Suppressor macrophage treated with lipopolysaccharide for 4 hours (primary cell): Measurements from ENCODE around the gene FZR1.

Experiments used
- DNase-seq: peaks from one replicate; pipeline ENCODE4 v3.0.0-alpha.2; 2020

Gene FZR1

DNA sequence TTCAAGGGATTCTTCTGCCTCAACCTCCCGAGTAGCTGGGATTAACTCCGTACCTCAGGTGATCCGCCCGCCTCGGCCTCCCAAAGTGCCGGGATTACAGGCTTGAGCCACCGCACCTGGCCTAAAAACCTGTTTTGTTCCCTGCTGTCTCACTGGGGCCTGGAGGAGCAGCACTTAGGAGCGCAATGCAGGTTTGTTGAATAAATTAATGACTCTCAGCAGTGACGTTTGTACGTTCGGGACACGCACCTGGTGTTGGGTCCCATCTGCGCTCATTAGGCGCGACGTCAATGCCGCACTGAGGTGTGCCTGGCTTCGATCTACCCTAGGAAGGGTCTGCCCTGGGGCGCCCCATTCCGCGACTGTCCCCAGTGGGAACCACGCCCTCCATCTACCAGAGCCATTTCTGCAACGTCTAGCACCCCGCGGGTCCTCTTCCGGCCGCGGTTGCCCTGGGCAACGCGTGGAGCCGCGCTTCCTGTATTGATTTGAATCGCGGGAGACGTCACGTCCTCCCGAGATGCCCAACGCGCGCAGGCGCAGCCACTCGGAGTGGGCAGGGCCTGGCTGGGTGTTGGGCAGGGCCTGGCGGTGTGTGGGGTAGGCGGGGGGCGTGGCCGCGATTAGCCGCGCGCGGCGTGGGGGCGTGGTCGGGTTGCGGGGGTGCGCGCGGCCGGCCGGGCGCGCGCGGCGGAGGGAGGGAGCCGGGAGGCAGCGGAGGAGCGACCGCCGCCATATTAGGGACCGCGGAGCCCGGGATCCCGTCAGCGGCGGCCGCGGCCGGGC lies at the start of gene FZR1:
Gene FZR1 (plus strand): TSS at position 714 of the 786 bp plus-strand sequence. CDS start 16,679 bp downstream, outside the sequence.
- peak; percentile 100 for DNase-seq

DNA sequence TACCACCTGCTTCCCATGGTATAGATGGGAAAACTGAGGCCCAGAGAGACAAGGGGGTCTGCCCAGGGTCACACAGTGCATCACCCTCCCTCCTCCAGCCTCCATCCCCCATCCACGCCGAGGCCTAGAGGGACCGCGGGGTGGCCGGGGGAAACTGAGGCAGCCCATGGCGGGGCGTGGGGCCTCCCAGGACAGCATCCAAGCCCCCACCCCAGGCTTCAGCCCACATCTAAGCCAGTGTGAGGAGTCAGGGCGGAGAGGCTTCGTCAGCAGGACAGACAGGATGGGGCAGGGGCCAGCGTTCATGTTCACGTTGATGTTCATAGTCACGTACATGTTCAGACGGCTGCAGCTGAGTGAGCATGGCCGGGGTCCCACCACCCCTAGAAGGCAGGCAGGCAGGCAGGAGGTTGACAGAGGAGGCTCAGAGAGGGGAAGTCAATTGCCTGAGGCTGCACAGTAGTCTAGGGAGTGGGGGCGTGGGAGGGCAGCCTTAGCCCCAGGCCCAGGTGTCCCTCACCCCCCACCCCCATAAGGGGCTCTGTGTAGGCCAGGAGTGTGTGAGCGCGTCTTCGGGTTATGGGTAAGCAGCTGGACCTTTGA lies 49.1 kb upstream of the FZR1 start:
- DNase-seq, result no peak

DNA sequence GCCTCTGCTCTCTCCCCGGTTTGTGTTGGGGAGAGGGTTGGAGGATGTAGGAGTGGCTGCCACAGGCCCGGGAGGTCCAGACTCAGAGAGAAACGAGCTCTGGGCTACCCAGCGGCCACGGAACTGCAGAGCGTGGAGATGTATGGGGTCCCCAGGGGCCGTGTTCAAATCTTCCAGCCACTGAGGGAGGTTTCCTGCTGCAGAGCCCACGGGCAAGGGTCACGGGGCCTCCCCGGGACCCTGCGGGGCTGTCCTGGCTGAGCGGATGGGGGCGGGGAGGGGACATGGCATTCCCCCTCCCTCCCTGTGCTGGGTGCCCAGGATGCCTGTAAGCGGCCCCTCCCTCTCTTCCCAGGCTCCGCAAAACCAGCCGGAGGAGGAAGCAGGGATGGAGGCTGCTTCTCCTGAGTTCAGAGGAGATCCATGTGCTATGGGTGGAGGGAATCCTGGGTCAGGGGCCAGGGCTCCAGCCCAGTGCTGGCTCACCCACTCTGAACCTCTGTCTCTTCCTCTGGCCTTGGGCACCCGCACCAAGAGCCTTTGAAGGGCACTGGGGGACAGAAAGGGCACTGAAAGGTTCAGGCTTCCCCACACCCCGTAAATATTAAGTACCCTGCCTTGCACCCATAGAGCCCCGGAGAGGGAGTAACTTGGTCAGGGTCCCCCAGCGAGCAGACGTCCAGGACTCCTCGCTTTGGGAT lies 48.4 kb upstream of the FZR1 start:
- no peak for DNase-seq

DNA sequence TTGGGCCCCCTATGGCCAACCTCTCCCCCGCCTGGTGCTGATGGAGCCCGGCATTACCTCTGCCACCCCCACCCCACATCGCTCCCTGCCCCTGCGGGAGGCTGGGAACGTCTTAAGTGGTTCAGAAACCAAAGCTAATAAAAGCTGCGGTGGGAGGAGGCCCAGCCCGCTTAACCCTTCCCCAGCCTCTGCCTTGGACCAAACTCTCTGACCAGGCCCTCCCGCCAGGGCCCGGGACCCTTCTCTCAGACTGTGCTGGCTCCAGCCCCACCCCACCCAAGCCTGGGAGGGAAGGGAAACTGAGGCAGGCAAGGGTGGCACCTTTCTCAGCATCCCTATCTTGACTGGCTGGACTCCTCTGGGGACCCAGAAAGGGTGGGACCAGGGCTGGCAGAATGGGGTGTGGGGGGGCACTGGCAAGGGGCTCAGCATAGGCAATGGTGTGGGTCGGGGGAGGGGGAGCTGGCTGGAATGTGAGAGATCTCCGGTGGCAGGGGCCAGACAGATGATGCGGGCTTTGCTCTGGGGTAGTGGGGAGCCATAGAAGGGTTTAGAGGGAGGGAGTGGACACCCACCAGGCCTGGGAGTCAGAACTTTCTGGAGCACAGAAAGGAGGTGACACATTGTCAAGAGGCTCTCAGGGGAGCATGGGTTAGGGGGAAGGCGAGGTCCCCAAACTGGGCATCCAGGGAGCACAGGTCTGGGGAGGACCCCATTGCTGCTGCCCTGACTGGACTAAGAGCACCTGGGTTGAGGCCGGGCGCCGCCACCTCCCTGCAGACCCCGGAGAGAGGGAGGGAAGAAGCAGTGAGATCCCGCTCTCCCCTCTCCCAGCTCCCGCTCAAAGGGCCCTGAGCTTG lies 47.7 kb upstream of the FZR1 start:
- DNase-seq, result no peak

DNA sequence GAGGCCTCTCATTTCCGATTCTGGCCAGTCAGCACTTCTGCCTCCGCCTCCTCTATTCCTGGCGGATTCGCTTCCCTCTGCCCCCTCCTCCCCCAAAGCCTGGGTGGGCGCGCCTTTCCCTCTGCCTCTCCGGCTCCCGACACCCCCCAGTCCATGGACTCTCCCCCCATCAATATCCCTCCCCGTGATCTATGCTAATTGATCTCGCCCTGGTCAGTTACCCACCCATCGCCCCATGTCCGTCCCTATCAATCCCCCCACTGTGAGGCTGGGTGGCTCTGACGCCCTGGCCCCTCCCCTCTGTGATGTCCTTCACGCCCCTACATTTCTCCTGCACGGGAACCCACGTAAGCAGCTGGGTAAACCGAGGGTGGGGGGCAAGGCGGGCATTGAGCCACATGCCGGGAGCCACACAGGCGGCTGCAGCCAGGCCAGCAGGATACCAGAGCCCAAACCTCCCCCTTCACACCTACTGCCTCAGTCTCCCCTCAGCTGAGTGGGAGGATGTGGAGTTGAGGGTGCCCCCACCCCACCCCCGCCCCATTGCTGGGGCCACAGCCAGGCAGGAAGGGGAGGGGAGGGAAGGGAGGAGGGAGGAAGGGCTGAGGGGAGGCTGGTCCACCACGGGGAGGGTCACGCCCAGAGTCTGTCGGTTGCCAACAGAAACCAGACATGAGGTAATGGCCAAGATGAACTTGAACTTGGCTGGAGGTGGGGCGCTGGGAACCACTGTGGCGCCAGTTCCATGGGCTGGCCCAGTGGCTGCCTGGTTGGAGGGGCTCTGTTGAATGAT lies 46.8 kb upstream of the FZR1 start:
- DNase-seq, result no peak

DNA sequence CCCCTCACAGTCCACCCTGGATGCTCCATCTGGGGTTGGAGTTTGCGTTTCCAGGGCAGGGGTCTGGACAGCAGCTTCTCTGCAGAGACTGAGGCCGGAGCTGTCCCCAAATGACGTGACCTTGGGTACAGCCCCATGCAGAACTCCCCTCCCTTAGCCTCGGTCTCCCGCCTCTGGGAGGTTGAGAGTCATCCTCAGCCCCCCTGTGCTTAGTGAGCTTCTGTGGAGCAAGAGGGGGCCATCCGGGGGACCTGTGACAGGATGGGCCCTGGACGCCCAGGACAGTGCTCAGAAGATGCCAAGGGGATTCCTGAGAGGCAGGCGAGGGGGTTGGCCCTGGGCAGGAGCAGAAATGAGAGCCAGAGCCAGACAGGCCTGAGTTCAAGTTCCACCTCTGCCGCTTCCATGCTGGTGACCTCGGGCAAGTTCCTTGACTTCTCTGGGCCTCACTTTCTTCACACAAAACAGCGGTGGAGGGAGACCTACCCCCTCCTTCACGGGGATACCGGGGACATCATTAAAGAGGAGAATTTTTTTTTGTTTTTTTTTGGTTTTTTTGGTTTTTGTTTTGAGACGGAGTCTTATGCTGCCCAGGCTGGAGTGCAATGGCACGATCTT lies 46.0 kb upstream of the FZR1 start:
- no peak for DNase-seq

DNA sequence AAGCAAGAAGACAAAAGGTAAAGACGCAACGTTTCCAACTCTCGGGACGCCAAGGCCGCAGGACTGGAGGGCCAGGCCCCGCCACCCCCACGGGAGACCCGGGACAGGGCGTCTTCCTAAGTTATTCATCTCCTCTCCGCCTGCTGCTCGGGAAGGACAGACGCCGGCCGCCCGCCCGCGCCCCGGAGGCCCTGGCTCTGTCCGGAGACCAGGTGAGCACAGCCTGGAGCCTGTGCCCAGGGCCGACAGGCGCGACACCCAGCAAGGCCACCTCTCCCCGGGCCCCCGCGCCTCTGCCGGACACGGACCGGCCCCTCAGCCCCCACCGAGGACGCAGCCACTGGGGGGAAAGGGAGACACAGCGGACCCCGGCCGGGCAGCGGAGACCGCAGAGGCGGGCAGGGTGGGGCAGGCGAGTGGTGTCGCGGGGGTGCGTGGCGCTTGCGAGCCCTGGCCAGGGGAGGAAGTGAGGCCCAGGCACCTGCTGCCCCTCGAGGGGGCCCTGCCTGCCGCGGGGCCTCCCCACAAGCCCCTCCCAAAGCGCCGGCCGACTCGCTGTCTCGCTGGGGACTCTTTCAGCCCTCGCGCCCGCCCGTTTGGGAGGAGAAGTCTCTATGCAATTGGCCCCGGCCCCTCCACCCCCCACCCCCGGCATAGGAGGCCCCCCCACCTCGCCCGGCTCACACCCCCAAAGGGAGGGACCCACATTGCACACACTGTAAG lies 43.0 kb upstream of the FZR1 start:
- DNase-seq, result no peak

DNA sequence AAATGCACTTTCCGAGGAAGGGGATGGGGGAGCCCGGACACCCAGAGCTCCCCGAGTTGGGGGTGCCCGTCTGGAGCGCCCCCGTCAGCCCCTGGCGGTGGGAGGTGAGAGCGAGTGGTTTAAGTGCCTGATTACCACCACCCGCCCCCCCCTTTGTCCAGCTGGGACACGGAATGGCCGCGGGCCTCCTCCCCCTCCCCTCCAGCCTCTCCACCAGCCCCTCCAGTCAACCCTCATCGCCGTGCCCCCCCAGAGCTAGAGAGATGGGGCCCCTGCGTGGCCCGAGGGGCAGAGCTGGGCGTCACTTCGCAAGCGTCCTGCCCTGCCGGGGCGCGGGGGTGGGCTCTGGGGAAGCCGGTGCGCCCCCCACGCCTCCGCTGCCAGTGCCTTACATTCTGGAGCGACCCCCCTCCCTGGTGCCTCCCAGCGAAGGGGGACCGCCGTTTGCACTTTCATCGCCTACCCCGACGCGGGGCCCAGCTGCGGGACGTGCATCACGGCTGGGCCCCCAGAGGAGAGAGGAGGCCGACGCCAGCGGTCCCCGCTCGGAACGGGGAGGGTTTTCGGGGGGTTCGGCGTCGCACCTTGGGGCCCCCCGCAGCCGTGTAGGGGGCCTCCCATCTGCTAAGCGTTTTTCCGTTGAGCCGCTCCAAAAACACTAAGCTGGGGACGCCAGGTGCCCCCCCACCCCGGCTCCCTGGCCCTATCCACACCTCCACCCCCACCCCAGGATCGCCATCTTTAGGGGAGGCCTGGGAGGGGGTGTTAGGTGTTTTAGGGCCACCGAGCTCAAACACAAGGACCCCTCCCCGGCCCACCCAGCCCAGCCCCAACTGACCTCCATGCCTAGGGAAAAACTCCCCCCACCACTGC lies 42.2 kb upstream of the FZR1 start:
- no peak for DNase-seq

DNA sequence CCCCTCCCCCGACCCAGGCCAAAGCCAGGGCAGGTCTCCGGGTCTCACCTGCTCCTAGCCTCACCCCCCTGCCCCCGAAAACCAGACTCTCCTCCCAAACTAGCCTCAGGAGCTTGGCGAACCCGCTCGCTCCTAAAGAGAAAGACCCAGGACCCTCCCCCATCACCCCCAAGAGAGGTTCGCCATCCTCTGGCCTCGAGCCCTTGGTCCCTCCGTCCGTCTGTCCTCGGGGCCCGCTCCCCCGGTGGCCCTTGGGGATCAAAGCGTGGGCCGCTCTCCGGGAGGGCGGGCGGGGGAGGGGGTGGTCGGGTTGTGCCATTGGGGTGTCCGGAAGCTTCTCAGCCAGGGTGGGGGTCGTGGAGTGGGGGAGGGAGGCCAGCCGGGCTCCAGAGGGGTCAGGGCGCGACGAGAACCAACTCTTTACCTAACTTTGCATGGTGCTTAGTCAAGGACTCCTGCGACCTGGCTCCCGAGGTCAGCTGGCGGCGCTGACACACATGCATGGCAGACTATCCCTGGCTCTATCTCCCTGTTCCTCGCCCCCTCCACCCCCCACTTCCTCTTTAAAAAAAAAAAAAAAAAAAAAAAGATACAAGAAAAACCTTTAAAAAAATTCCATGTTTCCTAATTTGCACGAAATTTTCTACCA lies 41.4 kb upstream of the FZR1 start:
- DNase-seq, result no peak

DNA sequence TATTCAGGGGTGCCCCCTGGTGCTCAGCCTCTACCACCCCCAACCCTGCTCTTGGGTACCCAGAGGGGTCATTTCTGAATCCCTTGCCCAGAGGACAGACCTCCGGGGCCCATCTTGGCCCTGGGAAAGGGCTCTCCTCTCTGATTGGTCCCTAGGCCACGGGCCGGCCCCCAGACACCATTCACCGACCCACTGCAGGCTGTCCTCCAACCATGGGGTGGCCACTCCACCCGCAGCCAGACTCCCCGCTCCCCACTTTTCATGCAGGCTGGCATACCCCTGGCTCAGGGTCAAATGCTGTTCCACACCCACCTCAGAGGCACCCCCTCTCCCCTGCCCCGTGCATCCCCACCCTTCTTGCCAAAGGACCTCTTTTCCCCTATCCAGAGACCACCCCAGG lies 40.6 kb upstream of the FZR1 start:
- no peak for DNase-seq

DNA sequence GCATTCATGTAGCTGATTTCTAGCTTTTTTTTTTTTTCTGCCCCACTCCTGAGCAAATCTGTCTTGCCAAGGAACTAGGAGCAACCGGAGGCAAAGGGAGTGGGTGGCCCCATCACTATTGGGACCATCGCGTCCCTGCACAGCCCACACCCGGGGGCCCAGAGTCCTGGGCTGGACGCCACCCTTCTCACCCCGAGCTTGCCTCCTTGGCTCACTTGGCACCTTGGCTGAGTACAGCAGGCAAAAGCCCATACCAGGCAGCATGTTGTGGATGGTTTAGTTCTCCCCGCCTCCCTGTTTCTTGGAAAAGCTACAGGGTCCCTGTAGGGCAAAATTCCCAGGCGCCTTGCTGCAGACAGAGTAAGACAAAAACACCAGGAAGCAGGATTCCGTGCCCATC lies 39.5 kb upstream of the FZR1 start:
- no peak for DNase-seq

DNA sequence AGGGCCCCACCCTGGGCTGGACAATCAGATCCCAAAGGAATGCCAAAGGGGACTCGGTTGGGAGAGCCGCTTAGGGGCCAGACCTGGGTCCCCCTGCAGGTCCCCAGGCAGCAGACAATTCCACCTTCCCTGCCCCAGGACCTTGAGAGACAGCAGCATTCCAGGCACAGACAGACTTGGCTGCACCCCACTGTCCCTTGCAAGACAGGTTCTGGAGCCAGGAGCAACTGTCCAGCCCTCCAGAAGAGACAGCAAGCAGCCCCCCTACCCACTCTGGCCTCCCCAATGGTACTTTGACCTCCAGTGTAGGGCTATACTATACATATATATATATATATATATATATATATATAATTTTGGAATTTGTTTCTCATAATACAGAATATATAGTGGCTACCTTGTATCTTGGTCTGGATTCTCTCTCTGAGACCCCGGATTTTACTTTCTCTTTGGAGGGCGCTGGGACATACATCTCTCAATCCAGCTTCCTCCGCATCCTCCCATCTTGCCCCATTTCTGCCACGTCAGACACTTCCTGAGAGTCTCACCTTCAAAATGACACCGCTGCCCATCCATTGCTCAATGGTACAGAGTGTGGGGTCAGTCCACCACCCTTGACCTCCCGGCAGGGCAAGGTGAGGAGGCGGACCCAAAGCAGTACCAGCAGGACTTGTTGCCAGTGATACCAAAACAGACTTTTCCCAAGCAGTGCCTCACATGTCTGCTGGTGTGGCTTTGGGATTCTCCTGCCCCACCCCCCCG lies 38.5 kb upstream of the FZR1 start:
- DNase-seq, result no peak

DNA sequence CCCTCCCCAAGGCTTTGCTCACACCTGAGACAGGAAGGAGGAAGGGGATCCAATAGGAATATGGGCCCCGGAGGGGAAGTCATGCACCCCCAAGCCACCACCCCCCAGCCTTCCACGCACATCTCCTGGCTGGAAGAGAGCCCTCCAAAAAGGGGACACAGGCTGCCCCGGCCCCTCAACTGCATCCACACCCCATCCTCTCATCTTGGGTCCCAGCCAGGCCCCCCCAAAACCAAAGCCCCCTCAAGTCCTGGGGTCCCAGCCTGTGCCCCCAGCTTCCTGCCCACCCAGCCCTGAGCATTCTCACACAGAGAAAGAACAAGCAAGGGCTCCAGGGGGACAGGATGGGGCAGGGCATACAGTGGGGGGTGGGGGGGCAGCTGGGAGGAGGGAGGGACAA lies 37.9 kb upstream of the FZR1 start:
- DNase-seq, result no peak

DNA sequence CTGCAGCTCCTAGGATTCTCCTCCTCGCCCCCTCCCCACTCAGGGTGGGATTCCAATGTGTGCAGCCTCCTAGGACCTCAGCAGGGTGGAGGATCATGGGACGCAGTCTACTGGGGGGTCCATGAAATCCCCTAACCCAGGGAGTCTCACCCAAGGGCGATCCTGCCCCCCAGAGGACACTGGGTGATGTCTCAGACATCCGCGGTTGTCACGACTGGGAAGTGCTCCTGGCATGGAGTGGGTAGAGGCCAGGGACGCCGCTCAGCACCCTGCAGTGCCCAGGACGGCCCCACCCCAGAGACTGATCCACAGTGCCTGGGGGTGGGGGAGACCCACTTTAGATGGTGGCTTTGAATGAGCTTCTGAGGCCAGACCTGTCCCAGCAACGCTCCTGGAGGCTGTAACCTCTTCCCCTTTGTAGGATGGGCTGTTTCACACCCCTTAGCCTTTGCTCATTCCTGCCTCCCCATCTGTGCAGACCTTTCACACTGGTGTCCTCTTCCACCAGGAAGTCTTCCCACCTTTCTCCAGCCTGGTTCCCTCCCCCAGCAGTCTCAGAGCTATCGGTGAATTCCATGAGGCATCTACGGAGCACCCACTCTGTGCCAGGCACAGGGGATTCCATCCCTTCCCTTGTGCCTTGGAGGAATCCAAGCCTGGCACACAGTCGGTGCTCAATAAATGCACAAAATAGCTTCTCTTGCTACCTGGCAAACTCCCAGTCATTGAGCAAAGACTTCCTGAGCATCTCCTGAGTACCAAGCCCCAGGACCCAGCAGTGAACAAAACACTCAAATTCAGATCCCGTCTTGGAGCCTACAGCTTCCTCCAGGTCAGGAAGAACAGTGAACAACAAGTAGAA lies 36.2 kb upstream of the FZR1 start:
- no peak for DNase-seq

DNA sequence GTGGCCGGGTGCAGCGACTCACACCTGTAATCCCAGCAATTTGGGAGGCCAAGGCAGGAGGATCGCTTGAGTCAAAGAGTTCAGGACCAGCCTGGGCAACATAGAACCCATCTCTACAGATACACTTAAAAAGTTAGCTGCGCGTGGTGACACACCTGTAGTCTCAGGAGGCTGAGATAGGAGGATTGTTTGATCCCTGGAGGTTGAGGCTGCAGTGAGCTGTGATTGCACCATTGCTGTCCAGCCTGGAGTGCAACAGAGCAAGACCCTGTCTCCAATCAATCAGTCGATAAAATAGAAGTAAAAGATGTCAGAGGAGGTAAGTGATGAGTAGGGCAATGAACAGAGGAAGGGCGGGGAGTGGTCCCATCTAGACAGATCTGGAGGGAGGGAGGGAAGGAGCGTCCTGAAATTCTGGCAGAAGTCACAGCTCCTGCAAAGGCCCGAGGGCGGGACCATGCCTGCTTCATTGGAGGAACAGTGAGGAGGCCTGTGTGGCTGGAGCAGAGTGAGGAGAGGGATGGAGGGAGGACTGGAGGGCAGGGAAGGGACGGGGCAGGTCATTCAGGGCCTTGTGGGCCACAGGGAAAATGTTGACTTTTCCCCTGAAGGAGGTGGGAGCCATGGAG lies 35.5 kb upstream of the FZR1 start:
- no peak for DNase-seq

DNA sequence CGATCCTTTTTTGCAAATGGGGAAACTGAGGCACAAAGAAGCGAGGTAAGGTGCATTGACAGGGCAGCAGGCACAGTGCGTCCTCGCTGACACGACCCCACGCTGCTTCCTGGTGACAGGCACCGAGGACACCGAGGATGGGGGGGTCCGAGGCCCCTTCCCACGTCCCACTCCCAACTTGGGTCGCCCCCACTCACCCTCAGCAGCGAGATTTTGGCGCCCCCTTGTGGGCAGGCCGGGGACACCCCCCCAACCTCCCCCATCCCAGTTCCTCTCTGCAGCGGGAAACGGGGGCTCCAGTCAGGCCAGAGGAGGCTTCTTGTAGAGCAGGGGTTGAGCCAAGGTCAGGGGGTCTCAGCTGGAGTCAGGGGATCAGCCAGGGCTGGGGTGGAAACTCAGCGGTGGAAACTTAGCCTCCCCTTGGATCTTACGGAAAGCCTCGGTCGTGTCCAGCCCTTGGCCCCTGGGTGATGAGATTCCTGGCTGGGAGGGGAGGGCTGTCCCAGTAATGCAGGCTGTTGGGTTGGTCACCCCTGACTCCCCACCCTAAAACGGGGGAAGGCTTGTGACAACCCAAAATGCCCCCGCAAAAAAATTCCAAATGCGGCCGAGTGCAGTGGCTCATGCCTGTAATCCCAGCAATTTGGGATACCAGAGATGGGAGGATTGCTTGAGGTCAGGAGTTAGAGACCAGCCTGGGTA lies 34.0 kb upstream of the FZR1 start:
- DNase-seq, result peak; percentile 28

DNA sequence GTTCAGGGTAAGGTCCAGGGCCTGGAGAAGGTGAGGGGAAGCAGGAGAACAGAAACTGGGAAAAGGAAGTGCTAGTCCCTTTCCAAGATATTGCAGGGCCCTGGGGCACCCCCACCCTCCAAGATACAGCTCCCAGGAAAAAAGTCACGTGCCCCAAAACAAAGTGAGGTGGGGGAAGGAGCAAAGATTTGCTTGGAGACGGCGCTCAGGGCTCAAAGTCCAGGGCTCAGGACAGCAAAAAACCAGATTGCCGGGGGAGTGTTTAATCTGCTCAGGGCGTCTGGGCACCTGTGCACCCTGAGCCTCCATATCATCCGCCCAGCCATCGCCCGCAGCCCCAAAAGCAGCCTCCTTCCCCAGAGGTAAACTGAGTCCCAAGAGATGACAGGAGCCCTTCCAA lies 32.1 kb upstream of the FZR1 start:
- no peak for DNase-seq
